Skeletal muscle satellite cell (primary cell): ENCODE results near the gene RPTOR.
A peak's percentile ranks its signal among the peaks of the same experiment; 100 is the strongest.

Experiments used
- H3K27me3 ChIP-seq: 2 replicates; pipeline ENCODE4 v1.7.0; 2013; ENCODE audit warnings: low read length; ENCODE audit not compliant: control insufficient read depth, insufficient read depth
- H3K36me3 ChIP-seq: 2 replicates; pipeline ENCODE4 v1.7.0; 2013; ENCODE audit warnings: mild to moderate bottlenecking, control low read depth, low read length; ENCODE audit not compliant: insufficient read depth
- H3K4me1 ChIP-seq: 2 replicates; pipeline ENCODE4 v1.7.0; 2013; ENCODE audit warnings: low read length; ENCODE audit not compliant: control insufficient read depth, insufficient read depth
- H3K4me2 ChIP-seq: 2 replicates; pipeline ENCODE4 v1.7.0; 2013; ENCODE audit warnings: mild to moderate bottlenecking, low read length
- H3K4me3 ChIP-seq: 2 replicates; pipeline ENCODE4 v1.7.0; 2013; ENCODE audit warnings: low read length
- H3K9ac ChIP-seq: 2 replicates; pipeline ENCODE4 v1.7.0; 2013; ENCODE audit warnings: mild to moderate bottlenecking, low read depth, low read length, moderate library complexity
- H3K9me3 ChIP-seq: replicated peaks from 2 replicates; pipeline ENCODE4 v1.7.0; 2013; ENCODE audit warnings: mild to moderate bottlenecking, control low read depth, low read length

The RPTOR gene

DNA sequence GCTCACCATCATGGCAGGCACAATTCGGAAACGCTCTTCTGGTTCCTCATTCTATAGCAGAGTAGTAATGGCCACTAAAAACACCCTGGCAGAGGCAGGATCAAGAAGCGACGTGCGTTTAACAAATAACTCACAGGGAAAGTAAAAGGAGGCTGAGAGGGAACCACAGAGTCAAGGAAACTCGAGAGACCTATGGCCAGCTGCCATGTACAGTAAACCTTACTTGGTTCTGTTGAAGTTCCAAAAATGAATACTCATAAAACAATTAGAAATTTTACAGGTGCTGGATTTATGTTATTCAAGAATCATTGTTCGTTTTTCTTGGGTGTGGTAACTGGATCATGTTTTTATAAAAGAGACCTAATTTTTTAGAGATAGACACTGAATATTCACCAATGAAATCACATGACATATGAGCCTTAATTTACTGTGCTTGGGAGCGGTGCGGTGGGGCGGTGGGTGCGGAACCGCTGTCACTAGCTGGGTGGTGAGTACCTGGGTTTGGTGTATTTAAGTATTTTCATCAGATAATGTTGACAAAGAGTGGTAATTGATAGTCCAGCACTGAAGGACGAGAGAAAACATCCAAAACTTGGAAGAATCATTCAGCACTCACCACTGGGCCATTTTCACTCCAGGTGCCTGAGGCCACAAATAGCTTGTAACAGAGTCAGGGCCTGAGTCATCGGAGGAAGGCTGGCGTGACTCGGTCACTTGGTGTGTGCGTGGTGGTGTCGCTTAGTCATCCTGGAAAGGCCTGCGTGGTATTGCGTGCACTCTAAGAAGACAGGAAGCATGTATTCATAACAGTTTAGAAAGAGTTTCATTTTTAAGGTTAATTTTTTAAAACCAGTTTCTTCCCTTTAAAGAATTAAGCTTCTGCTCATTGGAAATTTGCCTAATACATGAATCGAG lies 311.6 kb downstream of the RPTOR start:
- Histone ChIP-seq H3K36me3 (peaks cover 8% of the 10 kb centered on the region), H3K9ac (peak overlapping the region; percentile 84), H3K4me3 (peak overlapping the region; percentile 18), H3K9me3 (no peaks in the 10 kb centered on the region), H3K4me2 (peak overlapping the region; percentile 67), H3K27me3 (no peaks in the 10 kb centered on the region), H3K4me1 (peaks cover 56% of the 10 kb centered on the region)

DNA sequence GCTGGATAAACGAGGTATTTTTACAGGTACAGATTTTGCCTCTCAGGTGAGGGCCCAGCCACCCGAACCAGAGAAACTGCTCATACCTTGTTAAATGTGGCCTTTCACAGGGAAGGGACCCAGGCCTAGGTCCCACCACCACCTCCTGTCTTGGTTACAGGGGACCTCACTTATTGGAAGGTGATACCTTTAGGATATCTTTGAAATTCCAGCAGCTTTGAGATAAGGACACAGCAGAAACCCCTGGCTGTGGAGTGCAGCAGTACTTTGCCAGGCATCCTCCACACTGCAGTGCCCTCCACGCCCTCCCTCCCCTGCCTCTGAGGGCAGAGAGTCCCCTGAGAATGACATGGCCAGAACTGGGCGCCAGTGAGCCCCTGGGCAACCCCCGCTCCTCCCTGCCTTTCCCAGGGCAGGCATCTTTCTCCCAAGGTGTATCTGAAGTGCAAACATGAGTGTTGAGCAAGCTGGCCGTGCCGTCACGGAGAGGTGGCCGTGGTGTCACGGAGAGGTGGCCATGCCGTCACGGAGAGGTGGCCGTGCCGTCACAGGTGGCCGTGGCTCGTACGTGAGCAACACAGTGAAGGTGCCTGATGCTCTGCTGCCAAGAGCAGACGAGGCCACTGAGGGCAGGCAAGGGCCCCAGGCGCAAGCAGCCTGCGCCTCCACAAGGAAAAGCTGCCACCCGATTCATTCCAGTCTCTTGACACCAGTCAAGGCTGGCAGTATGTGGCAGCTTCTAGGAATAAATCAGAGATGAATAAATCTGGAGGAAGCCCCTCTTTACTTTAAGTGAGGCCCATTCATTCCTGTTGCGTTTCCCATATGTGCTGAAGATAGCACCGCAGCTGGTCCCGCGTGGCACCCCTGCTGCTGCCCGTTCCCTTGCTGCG lies 312.5 kb downstream of the RPTOR start:
- Histone ChIP-seq H3K9ac (peak overlapping the region; percentile 84), H3K4me3 (peak overlapping the region; percentile 18), H3K4me1 (peaks cover 59% of the 10 kb centered on the region), H3K9me3 (no peaks in the 10 kb centered on the region), H3K4me2 (peak overlapping the region; percentile 67), H3K27me3 (no peaks in the 10 kb centered on the region), H3K36me3 (peaks cover 8% of the 10 kb centered on the region)

DNA sequence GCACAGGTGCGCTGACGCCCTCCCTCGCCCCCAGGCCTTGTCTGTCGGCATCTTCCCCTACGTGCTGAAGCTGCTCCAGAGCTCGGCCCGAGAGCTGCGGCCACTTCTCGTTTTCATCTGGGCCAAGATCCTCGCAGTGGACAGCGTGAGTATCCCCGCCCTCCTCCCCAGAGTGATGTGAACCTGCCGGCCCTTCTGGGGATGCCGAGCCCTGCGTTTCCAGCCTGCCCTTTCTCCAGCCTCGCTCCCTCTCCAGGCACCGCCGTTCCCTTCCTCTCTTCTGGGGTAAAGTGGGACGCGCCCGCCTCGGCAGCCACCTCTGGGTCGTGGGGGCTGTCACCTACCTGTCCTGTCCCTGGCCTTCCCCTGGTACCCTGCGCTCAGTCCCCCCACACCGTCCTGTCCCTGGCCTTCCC lies 313.1 kb downstream of the RPTOR start:
- Histone ChIP-seq H3K36me3 (peaks cover 11% of the 10 kb centered on the region), H3K9ac (no peak overlapping the region), H3K4me2 (no peak overlapping the region), H3K4me3 (no peak overlapping the region), H3K27me3 (no peaks in the 10 kb centered on the region), H3K4me1 (peaks cover 59% of the 10 kb centered on the region), H3K9me3 (no peaks in the 10 kb centered on the region)

DNA sequence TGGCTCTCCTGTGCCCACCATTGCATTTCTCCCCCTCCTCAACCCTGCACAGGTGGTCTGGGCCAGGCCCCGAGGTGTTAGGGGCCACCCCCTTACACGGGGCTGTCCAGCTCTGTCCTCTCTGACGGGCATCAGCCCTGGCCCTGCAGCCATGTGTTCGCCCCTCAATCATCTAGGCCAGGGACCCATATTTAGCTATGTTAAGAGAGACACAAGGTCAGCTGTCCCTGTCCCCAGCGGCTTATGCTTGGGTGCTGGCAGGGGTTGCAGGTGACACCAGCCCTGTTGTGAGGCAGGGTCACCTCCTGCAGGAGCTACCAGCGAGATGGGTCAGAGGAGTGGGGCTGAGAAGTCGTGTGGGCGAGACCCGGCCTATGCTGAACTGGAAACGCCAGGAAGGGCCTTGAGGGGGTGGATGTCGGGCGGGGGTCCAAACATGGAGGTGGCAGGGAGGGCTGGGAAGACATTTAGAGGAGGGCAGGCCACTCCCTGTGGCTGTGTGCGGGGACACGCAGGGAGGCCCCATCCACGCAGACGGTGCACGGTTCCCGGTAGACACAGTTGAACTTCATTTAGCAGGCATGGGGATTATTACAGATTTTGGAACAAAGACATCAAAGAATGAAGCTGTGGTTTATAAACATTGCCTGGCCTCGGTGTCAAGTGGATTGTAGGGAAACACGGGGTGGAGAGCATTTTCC lies 313.8 kb downstream of the RPTOR start:
- peaks cover 56% of the 10 kb centered on the region for H3K4me1 ChIP-seq
- H3K27me3 ChIP-seq = no peaks in the 10 kb centered on the region
- no peaks in the 10 kb centered on the region for H3K9me3 ChIP-seq
- H3K36me3 ChIP-seq = peaks cover 13% of the 10 kb centered on the region
- H3K9ac ChIP-seq = peak overlapping the region; percentile 62
- H3K4me3 ChIP-seq = no peak overlapping the region
- H3K4me2 ChIP-seq = peak overlapping the region; percentile 50

DNA sequence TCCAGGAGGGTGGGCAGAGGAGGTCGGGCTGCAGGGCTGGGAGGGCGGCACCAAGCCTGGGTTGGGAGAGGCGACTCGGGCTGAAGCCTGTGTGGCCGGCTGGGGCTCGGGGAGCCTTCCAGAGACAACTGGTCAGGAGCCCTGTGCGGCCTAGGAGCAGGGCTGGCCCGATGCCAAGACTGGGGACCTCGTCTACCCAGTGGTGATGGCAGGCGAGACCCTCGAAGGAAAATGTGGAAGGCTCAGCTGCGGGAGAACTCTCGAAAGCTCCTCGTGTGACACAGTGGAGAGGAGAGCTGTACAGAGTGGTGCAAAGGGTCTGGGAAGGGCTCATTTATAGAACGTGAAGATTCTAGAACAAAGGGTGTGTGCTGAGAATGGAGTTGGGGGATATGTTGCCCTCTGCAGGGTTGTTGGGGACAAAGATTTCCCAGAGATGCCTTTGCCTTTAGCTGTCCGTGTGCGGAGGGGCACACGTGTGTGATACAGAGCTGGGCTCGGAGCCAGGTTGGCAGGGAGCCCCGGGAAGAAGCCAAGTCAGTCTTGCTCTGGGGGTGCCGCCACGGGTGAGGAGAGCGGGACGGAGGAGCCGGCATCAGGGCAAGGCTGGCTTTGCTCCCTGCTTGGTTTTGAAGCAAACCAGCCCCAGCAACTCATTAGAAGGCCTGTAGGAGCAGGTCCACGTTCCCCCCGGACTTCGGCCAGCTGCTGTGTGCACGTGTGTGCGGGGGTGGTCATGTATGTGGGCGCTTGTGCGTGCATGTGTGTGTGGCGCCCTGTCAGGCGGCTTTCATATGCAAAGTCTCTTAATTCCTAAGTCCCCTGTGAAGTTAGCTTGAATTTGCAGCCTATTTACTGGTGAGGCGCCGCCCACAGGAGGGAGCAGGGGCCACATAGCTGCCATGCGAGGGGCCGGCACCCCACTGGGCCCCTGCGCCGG lies 314.6 kb downstream of the RPTOR start:
- H3K9ac ChIP-seq = peak overlapping the region; percentile 62

DNA sequence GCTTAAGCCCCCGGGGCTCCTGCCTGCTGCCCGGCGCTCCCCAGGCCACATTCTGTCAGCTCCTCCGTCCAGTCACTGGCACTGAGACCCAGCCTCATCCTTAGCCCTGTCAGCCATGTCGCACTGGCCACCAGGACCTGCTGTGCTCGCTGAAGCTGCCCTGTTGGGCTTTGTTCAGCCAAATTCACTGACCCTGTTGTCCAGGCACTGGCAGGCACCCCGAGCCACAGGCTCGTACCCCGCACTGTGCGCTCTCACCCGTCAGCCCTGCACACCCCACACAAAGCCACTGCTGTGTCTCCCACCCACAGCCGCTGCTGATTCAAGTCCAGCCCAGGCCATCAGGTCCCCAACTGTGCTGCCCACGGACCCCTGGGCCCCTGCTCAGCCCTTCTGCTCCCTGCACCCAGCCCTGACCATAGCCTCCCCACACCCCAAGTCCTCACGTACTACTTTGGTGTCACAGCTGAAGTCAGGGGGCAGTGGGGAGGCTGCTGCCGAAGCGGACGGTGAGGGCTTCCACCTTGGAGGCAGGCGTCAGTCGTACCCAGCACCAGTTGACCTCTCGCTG lies 315.5 kb downstream of the RPTOR start:
- H3K4me1 ChIP-seq = peaks cover 48% of the 10 kb centered on the region

More for the DNA sequence above, 314.6 kb downstream of the RPTOR start:
- Histone ChIP-seq H3K4me1 (peaks cover 49% of the 10 kb centered on the region), H3K9me3 (no peaks in the 10 kb centered on the region), H3K4me3 (no peak overlapping the region), H3K36me3 (peaks cover 13% of the 10 kb centered on the region), H3K27me3 (no peaks in the 10 kb centered on the region), H3K4me2 (peak overlapping the region; percentile 50)

DNA sequence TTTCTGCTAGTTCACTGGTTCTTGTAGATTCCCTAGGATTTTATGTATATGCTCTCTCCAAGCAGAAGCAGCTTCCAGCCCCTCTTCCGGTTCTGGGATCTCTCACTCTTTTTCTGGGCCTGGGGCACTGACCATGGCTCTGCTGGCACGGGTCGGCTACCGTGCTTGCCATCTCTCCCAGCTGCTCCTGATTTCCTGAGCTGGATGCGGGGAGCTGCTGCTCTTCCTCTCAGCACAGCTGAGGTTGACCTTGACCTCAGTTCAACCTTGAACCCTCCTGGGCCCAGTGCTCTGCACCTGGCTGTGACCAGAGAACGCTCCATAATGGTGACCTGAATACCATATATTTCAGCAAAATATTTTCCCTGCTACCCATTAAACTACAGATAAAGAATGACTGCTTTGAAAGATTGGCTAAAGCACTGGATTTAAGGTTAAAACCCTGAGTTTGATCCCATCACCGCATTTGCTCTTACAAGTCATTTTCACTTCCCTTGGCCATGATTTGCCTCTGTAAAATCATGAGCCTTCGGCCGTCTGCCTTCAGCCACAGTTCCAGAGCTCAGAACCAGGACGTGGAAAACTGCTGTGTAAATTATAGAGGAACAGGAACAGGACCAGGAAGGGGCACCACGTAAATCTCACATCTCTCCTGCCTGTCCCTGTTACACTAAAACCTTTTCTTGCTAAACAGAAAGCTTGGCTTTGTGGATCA lies 316.2 kb downstream of the RPTOR start:
- Histone ChIP-seq H3K4me3 (no peak overlapping the region), H3K36me3 (peaks cover 5% of the 10 kb centered on the region), H3K27me3 (no peaks in the 10 kb centered on the region), H3K9ac (no peak overlapping the region), H3K4me1 (peaks cover 41% of the 10 kb centered on the region), H3K4me2 (no peak overlapping the region), H3K9me3 (no peaks in the 10 kb centered on the region)

More for the DNA sequence above, 315.5 kb downstream of the RPTOR start:
- H3K4me2 ChIP-seq = no peak overlapping the region
- H3K9me3 ChIP-seq = no peaks in the 10 kb centered on the region
- no peaks in the 10 kb centered on the region for H3K27me3 ChIP-seq
- no peak overlapping the region for H3K9ac ChIP-seq
- H3K36me3 ChIP-seq = peaks cover 12% of the 10 kb centered on the region
- no peak overlapping the region for H3K4me3 ChIP-seq

DNA sequence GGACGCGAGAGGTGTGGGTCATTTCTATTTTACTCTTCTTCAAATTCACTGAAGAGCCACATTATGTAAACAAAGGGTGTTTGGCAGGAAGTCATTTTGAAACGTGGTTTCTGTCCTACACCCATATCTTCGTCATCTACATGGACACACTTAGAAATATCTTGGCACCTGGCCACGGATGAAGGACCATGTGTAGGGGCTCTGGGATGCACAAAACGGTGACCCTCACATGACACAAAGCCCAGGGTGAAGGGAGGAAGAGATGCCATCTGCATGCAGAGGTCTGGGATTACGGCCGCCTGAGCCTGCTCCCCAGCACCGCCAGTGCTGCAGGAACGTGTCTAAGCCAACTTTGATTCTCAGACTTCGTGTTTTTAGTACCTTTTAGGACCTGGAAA lies 316.8 kb downstream of the RPTOR start:
- Histone ChIP-seq H3K9ac (no peak overlapping the region), H3K4me3 (no peak overlapping the region), H3K27me3 (no peaks in the 10 kb centered on the region), H3K4me2 (no peak overlapping the region), H3K36me3 (peaks cover 5% of the 10 kb centered on the region), H3K9me3 (no peaks in the 10 kb centered on the region), H3K4me1 (peaks cover 37% of the 10 kb centered on the region)

DNA sequence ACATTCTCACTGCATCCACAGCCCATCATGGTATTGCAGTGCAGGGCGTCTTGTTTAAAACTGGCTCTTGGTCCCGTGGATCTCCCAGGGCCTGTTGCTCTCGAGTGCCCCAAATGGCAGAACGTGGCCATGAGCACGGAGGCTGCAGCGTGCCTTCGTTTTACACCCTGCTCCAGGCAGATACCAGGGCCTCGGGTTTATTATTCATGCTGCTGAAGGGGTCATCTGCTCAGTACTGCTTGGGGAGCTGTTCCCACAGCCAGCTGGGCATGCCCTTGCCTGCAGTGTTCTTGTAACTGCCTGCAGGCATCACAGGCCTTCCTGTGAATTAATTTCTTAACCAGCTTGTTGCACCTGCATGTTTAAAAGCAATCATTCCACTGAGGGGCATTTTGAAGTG lies 317.3 kb downstream of the RPTOR start:
- Histone ChIP-seq H3K9ac (no peak overlapping the region), H3K9me3 (no peaks in the 10 kb centered on the region), H3K36me3 (peaks cover 5% of the 10 kb centered on the region), H3K4me3 (no peak overlapping the region), H3K4me2 (no peak overlapping the region), H3K27me3 (no peaks in the 10 kb centered on the region), H3K4me1 (peaks cover 38% of the 10 kb centered on the region)
